GM13976 (cell line): ENCODE results near the gene BICD1.

Source experiments
- DNase-seq: peaks from one replicate; pipeline ENCODE4 v3.0.0; 2012; ENCODE audit warnings: low spot score
- in situ Hi-C: fragments of 300-500 bp; cut with MboI; formaldehyde crosslinking; loops from one replicate; pipeline ENCODE4 v1.12.0; 2022; ENCODE audit warnings: low sequenced_read_pairs, mixed read lengths, inconsistent platforms; ENCODE audit not compliant: unreplicated experiment
- TF ChIP-seq, protein P1 (sequence below): IDR thresholded peaks from 2 replicates; pipeline ENCODE4 v1.5.1; 2012; ENCODE audit warnings: borderline replicate concordance, mild to moderate bottlenecking; ENCODE audit not compliant: insufficient read depth; ENCODE audit errors: extremely low read depth, missing control alignments, control extremely low read depth

The BICD1 gene

DNA sequence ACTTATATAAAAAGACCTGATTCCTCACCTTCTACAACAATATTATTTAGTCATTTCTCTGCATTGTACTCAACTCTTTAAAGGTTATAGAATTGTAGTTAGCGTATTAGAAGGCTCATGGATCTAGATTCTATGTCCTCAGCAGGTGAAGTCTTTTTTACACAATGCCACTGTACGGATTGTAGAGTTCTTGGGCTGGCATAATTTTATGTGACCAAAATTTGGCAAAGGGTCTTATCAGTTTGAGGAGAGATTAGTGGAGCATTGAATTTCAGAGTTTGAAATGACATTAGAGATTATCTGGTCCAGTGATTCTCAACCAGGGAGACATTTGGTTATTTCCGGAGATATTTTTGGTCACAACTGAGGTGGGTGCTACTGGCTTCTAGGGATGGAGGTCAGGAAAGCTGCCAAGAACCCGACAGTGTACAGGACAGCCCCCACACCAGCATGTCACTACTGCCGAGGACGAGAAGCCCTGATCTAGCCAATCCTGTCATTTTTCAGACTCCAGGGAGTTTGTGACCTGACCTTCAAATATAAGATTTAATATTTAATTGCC is 63.9 kb downstream of the BICD1 start:
- no peak for DNase-seq
- TF ChIP-seq, protein P1, sequence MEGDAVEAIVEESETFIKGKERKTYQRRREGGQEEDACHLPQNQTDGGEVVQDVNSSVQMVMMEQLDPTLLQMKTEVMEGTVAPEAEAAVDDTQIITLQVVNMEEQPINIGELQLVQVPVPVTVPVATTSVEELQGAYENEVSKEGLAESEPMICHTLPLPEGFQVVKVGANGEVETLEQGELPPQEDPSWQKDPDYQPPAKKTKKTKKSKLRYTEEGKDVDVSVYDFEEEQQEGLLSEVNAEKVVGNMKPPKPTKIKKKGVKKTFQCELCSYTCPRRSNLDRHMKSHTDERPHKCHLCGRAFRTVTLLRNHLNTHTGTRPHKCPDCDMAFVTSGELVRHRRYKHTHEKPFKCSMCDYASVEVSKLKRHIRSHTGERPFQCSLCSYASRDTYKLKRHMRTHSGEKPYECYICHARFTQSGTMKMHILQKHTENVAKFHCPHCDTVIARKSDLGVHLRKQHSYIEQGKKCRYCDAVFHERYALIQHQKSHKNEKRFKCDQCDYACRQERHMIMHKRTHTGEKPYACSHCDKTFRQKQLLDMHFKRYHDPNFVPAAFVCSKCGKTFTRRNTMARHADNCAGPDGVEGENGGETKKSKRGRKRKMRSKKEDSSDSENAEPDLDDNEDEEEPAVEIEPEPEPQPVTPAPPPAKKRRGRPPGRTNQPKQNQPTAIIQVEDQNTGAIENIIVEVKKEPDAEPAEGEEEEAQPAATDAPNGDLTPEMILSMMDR = no peak
- in situ Hi-C loops = no loop called here

DNA sequence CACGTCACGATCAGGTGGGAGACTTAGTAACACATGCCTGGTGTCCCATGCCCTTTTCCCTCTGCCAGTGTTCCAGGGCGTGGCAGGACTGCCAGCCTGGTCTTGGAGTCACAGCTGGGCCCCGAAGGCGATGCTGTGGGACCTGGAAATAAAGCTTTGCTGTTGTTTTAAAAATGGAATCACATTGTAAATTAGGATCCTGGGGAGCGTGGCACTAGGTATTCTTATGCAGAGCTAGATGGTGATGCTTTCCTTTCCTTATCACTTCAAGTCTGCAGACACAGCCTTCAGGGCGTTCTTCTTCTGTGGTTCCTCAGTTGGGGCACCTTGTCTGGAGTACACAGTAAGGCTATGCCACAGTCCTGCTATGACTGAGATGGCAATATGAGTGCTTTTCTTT is 64.6 kb downstream of the BICD1 start:
- in situ Hi-C loops = no loop called here
- DNase-seq = no peak
- TF ChIP-seq, protein P1 = no peak

DNA sequence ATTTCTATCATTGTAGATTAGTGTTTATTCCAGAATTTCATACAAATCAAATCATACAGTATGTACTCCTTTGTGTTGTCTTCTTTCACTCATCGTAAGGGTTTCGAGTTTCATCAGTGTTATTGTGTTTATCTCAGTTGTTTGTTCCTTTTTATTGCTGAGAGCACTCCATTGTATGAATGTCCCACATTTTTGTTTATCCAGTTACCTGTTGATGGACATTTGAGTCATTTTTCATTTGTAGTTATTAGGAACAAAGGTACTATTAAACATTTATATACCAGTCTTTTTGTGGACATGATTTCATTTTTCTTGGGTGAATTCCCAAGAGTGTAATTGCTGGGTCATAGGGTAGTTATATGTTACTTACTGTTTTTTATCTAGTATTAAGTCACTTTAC is 70.0 kb downstream of the BICD1 start:
- DNase-seq = no peak
- TF ChIP-seq, protein P1 = no peak
- in situ Hi-C loops = no loop called here

DNA sequence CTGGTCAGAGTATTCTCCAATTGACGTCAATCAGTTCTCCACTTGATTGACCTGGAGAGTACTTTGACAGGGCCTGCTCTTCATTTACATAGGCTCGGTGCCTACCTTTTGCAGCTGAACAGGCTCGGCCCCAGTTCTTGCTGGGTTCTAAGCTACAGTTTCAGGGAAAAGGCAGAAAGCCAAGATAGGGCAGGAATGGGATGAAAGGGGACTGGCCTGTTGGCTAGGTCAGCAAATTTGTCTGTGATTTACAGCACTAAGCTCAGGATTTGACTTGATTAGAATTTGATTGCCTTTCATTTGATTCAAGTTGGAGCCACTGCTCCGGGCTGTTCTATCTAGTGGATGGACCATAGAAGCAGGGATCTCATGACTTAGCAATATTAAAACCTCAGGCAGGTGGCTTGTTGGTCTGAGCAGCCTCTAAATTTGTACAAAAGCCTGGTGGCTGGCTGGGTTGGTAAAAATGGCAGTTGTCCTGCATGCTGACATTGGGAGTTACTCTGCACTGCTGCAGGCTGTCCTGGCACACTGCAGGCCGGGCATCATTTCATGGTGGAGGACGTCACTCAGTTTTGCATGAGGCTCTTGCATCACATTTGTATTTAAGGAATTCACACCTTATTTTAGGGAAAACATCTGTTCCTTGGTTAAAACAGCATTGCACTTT is 71.8 kb downstream of the BICD1 start:
- TF ChIP-seq, protein P1 = no peak
- in situ Hi-C loops = no loop called here
- DNase-seq = no peak

DNA sequence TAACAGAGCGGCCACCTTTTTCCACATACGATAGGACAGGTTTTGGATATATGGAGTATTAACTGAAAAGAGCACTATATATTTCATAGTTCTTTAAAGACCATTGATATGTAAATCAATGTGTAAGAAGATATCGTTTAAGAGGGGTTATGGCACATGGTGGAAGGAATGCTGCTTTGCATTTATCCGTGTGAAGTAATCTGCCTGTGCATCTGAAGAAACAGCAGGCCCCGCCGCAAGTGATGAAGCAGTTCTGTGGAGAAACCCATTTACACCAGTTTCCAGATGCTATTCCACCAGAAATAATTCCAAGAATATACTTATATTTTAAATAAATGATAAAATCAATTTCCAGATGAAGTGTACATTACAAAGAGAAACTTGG is 72.4 kb downstream of the BICD1 start:
- TF ChIP-seq, protein P1 = no peak
- in situ Hi-C loops = no loop called here
- DNase-seq = no peak

DNA sequence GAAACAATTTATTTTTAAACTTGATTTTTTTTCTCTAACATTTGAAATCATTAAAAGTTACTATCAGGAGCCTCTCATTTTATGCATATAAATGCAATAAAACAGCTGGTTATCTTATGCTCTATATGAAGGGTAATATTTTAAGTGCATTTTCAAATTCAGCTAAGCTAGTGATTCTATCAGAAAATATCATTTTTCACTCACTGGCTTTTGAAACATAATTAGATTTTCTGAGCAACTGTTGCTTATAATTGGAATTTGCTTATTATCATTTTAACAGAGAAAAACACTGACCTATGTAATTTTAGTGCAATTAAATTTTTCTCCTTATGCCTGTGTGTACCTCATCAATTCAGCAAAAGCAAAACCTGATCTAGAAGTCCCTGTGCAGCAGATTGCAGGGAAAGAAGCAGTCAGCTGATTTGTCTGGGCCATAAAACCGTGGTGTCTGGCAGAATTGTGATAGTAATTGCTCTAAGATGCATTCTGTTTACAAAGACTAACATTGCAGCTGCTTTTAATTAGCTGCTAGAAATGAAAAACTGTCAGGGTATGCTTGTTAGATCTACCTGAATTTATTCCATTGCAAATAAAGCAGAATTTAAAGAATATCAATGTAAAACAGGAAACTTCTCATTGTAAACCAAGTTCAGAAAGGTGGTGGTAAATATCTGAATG is 75.0 kb downstream of the BICD1 start:
- TF ChIP-seq, protein P1 = no peak
- DNase-seq = no peak
- in situ Hi-C loops = no loop called here
